Esophagus squamous epithelium (tissue), 4 donors: ENCODE results near the gene MSX1.

Experiments used
- POLR2A ChIP-seq, 4 donors: fragments of 450-650 bp; IDR thresholded peaks; one replicate each; pipeline ENCODE4 v1.6.1; 2017; ENCODE audit warnings: antibody characterized with exemption in 4 of 4, mild to moderate bottlenecking in 4 of 4, moderate library complexity in 3 of 4
- TF ChIP-seq, protein P1 (sequence below), 6 experiments: fragments of 450-650 bp in 4 of 6; fragments of 200-600 bp in 2 of 6; sonication (generic) in 2 of 6; IDR thresholded peaks; one replicate each; pipeline ENCODE4 v1.5.1; 2016 to 2019; ENCODE audit warnings: antibody characterized with exemption in 6 of 6, mild to moderate bottlenecking in 4 of 6, moderate library complexity in 4 of 6

DNA sequence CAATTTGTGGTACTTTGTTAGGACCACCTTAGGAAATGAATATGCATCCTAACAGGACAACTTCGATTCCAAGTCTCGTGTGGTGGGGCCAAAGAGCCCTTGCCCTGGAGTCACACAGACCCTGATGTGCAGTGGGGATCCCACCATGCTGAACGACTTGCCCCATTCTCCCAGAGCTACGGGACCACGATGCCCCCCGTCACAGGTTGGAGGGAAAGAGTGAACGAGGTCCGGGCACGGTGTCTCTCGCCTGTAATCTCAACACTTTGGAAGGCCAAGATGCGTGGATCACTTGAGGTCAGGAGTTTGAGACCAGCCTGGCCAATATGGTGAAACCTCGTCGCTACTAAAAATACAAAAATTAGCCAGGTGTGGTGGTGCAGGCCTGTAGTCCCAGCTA is 14.4 kb upstream of the MSX1 start:
- TF ChIP-seq POLR2A (IDR thresholded peaks at IDR 0.05) = no peak
- TF ChIP-seq, protein P1, sequence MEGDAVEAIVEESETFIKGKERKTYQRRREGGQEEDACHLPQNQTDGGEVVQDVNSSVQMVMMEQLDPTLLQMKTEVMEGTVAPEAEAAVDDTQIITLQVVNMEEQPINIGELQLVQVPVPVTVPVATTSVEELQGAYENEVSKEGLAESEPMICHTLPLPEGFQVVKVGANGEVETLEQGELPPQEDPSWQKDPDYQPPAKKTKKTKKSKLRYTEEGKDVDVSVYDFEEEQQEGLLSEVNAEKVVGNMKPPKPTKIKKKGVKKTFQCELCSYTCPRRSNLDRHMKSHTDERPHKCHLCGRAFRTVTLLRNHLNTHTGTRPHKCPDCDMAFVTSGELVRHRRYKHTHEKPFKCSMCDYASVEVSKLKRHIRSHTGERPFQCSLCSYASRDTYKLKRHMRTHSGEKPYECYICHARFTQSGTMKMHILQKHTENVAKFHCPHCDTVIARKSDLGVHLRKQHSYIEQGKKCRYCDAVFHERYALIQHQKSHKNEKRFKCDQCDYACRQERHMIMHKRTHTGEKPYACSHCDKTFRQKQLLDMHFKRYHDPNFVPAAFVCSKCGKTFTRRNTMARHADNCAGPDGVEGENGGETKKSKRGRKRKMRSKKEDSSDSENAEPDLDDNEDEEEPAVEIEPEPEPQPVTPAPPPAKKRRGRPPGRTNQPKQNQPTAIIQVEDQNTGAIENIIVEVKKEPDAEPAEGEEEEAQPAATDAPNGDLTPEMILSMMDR (IDR thresholded peaks at IDR 0.05) = no peak
